H9 (cell line): Measurements from ENCODE around the gene PDLIM3. TPM values are rescaled to one million over a fixed set of nuclear protein-coding genes. Genes with fewer than 3 reads are reported as not detected.

ENCODE experiments used
- DNase-seq: peaks from one replicate; pipeline ENCODE4 v3.0.0-alpha.2; 2017
- H2AFZ ChIP-seq: one replicate; pipeline ENCODE4 v1.6.1; 2013; ENCODE audit warnings: mild to moderate bottlenecking, low read length, control low read depth, moderate library complexity
- H2AK5ac ChIP-seq: 2 replicates; pipeline ENCODE4 v1.6.1; 2013; ENCODE audit warnings: low read length, control low read depth, mixed read lengths; ENCODE audit not compliant: insufficient read length
- H2BK120ac ChIP-seq: one replicate; pipeline ENCODE4 v1.6.1; 2013; ENCODE audit warnings: low read depth, mild to moderate bottlenecking, low read length, control low read depth, inconsistent platforms; ENCODE audit not compliant: poor library complexity, severe bottlenecking
- H2BK12ac ChIP-seq: 2 replicates; pipeline ENCODE4 v1.6.1; 2013; ENCODE audit warnings: low read length, control low read depth, mixed read lengths, low read depth; ENCODE audit not compliant: insufficient read length
- H2BK15ac ChIP-seq: 2 replicates; pipeline ENCODE4 v1.6.1; 2013; ENCODE audit warnings: low read depth, low read length, control low read depth
- H2BK20ac ChIP-seq: one replicate; pipeline ENCODE4 v1.6.1; 2013; ENCODE audit warnings: low read depth, mild to moderate bottlenecking, low read length, control low read depth, inconsistent platforms; ENCODE audit not compliant: poor library complexity, severe bottlenecking
- H2BK5ac ChIP-seq: 2 replicates; pipeline ENCODE4 v1.6.1; 2013; ENCODE audit warnings: low read length, control low read depth, mixed read lengths; ENCODE audit not compliant: insufficient read length
- H3K14ac ChIP-seq: 2 replicates; pipeline ENCODE4 v1.6.1; 2013; ENCODE audit warnings: low read length, control low read depth; ENCODE audit not compliant: insufficient read depth
- H3K18ac ChIP-seq: 2 replicates; pipeline ENCODE4 v1.6.1; 2013; ENCODE audit warnings: low read depth, mild to moderate bottlenecking, mixed read lengths, low read length, control low read depth; ENCODE audit not compliant: insufficient read length
- H3K23ac ChIP-seq: 2 replicates; pipeline ENCODE4 v1.6.1; 2013; ENCODE audit warnings: low read length, control low read depth, mixed read lengths, low read depth; ENCODE audit not compliant: insufficient read length
- H3K23me2 ChIP-seq: 2 replicates; pipeline ENCODE4 v1.6.1; 2013; ENCODE audit warnings: low read depth, mild to moderate bottlenecking, mixed read lengths, low read length, control low read depth; ENCODE audit not compliant: insufficient read length, poor library complexity, severe bottlenecking
- H3K27ac ChIP-seq: 2 replicates; pipeline ENCODE4 v1.5.1; 2013; ENCODE audit warnings: low read length, control low read depth, mixed read lengths, low read depth; ENCODE audit not compliant: insufficient read length
- H3K27me3 ChIP-seq: 2 replicates; pipeline ENCODE4 v1.6.1; 2013; ENCODE audit warnings: low read length, control low read depth, inconsistent platforms; ENCODE audit not compliant: insufficient read depth
- H3K4ac ChIP-seq: 2 replicates; pipeline ENCODE4 v1.6.1; 2013; ENCODE audit warnings: low read depth, mild to moderate bottlenecking, control low read depth, inconsistent platforms, low read length, moderate library complexity
- H3K4me1 ChIP-seq: 2 replicates; pipeline ENCODE4 v1.6.1; 2013; ENCODE audit warnings: low read length, control low read depth, inconsistent platforms; ENCODE audit not compliant: insufficient read depth
- H3K4me2 ChIP-seq: 2 replicates; pipeline ENCODE4 v1.6.1; 2013; ENCODE audit warnings: low read length, control low read depth, mixed read lengths; ENCODE audit not compliant: insufficient read length, insufficient read depth
- H3K56ac ChIP-seq: 2 replicates; pipeline ENCODE4 v1.6.1; 2013; ENCODE audit warnings: low read depth, mild to moderate bottlenecking, mixed read lengths, low read length, control low read depth; ENCODE audit not compliant: insufficient read length
- H3K79me1 ChIP-seq: 2 replicates; pipeline ENCODE4 v1.6.1; 2013; ENCODE audit warnings: low read depth, mild to moderate bottlenecking, moderate library complexity, low read length, control low read depth, inconsistent platforms; ENCODE audit not compliant: insufficient read depth, poor library complexity, severe bottlenecking
- H3K79me2 ChIP-seq: 2 replicates; pipeline ENCODE4 v1.6.1; 2013; ENCODE audit warnings: low read length, control low read depth, inconsistent platforms; ENCODE audit not compliant: insufficient read depth
- H3K9ac ChIP-seq: 2 replicates; pipeline ENCODE4 v1.6.1; 2013; ENCODE audit warnings: low read length, control low read depth, mixed read lengths; ENCODE audit not compliant: insufficient read length; ENCODE audit errors: extremely low read depth
- H3K9me3 ChIP-seq: one replicate; pipeline ENCODE4 v1.6.1; 2013; ENCODE audit warnings: low read depth, low read length, inconsistent platforms; ENCODE audit not compliant: control insufficient read depth
- H3T11ph ChIP-seq: one replicate; pipeline ENCODE4 v1.6.1; 2013; ENCODE audit warnings: mild to moderate bottlenecking, low read length, control low read depth, inconsistent platforms
- H4K20me1 ChIP-seq: one replicate; pipeline ENCODE4 v1.6.1; 2013; ENCODE audit not compliant: control insufficient read depth, insufficient read length, insufficient read depth
- H4K5ac ChIP-seq: 2 replicates; pipeline ENCODE4 v1.6.1; 2013; ENCODE audit warnings: low read depth, mild to moderate bottlenecking, mixed read lengths, low read length, control low read depth; ENCODE audit not compliant: insufficient read length
- H4K8ac ChIP-seq: replicated peaks from 2 replicates; pipeline ENCODE4 v1.6.1; 2013; ENCODE audit warnings: low read length, control low read depth, mixed read lengths, low read depth; ENCODE audit not compliant: insufficient read length
- H4K91ac ChIP-seq: 2 replicates; pipeline ENCODE4 v1.6.1; 2013; ENCODE audit warnings: low read depth, mild to moderate bottlenecking, moderate library complexity, mixed read lengths, low read length, control low read depth; ENCODE audit not compliant: insufficient read length
- H3K27ac Mint-ChIP-seq, 3 experiments: 2 replicates in 2 of 3; 3 replicates in 1 of 3; pipeline ENCODE4 v1.8.0; 2020 to 2021; ENCODE audit warnings: mixed read lengths in 3 of 3, mild to moderate bottlenecking in 1 of 3, moderate library complexity in 1 of 3
- H3K27me3 Mint-ChIP-seq: 2 replicates; pipeline ENCODE4 v1.8.0; 2021; ENCODE audit warnings: low read depth, mild to moderate bottlenecking, moderate library complexity, mixed read lengths
- H3K36me3 Mint-ChIP-seq, 3 experiments: 2 replicates in 2 of 3; 3 replicates in 1 of 3; pipeline ENCODE4 v1.8.0; 2020 to 2021; ENCODE audit warnings: low read depth in 3 of 3, mixed read lengths in 3 of 3; ENCODE audit not compliant: insufficient read depth in 1 of 3
- H3K4me1 Mint-ChIP-seq, 2 experiments: 2 replicates each; pipeline ENCODE4 v1.8.0; 2020; ENCODE audit warnings: mixed read lengths in 2 of 2
- H3K4me3 Mint-ChIP-seq, 2 experiments: 2 replicates in 1 of 2; 3 replicates in 1 of 2; pipeline ENCODE4 v1.8.0; 2020 to 2021; ENCODE audit warnings: mild to moderate bottlenecking in 2 of 2, mixed read lengths in 2 of 2, moderate library complexity in 1 of 2
- H3K9me3 Mint-ChIP-seq, 2 experiments: 2 replicates in 1 of 2; 3 replicates in 1 of 2; pipeline ENCODE4 v1.8.0; 2020; ENCODE audit warnings: mild to moderate bottlenecking in 2 of 2, mixed read lengths in 2 of 2, moderate library complexity in 1 of 2
- CTCF ChIP-seq: fragments of 200-600 bp; sonication (generic); conservative IDR thresholded peaks from 3 replicates; pipeline ENCODE4 v1.8.0; 2021; ENCODE audit warnings: antibody characterized with exemption, mild to moderate bottlenecking
- WGBS: extraction: QIAGEN DNeasy Blood & Tissue Kit; methylation state at CpG from one replicate; pipeline ENCODE4 v1.1.7; 2013; ENCODE audit warnings: missing lambda C conversion rate, low lambda C conversion rate, mixed read lengths; ENCODE audit not compliant: insufficient read length; ENCODE audit errors: extremely low coverage; 5-methylcytosine and 5-hydroxymethylcytosine counted together
- total RNA-seq: library from RNA; stranded (reverse); gene quantifications from 2 replicates; pipeline ENCODE4 v1.2.1, GENCODE V29; 2021

Gene PDLIM3
- total RNA-seq, 1 experiment from 2014 or later = 12.0 TPM

DNA sequence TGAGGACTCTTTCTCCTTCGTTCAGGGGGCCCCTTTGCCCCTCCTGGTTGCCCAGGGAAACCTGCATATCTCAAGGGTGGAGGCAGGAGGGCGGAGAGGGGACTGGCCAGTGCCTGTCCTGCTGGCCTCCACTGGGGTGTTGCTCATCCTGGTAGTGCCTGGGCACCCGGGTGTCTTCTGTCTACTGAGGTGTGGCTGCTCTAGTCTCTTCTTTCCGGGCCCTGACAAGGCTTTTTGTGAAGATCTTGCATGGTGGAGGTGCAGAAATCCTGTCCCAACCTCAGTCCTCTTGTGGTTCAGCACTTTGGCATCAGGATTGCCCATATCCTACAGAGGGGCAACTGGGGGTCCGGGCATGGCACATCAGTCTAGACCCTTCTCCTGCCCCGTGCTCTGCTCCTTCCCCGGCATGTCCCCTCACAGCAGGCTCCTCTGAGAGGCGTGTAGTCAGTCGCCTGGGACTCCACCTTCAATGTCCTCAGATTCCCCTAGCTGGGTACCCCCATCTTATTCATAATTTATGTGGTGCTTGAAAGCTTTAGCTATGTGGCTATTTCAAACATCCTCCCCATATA is 65.6 kb downstream of the PDLIM3 start:
- no peaks in the 10 kb centered on the region for H3K9me3 ChIP-seq
- no CpG with 5 or more reads among the region's 9 CpGs for WGBS

More for the DNA sequence above, 65.6 kb downstream of the PDLIM3 start:
- no peak overlapping the region for H2BK15ac ChIP-seq
- no peak overlapping the region for H3K23ac ChIP-seq
- no peak overlapping the region for H3K4ac ChIP-seq
- no peaks in the 10 kb centered on the region; the same call in 1 of the 2 replicates for H3K27me3 ChIP-seq
- H2BK120ac ChIP-seq = no peak overlapping the region
- no peak for DNase-seq
- Mint-ChIP-seq H3K27ac (no peak overlapping the region), H3K9me3 (no peaks in the 10 kb centered on the region; a peak in 2 of 5 replicates), H3K4me1 (peaks cover 23 to 27% of the 10 kb centered on the region in 2 experiments), H3K4me3 (no peak overlapping the region; a peak in 1 of 5 replicates), H3K36me3 (no peaks in the 10 kb centered on the region; a peak in 1 of 7 replicates), H3K27me3 (peaks cover 37% of the 10 kb centered on the region)
- no peak overlapping the region for H2AK5ac ChIP-seq
- H3T11ph ChIP-seq = no peak overlapping the region
- no peak overlapping the region for H2BK12ac ChIP-seq
- H3K4me1 ChIP-seq = no peaks in the 10 kb centered on the region; the same call in 1 of the 2 replicates
- peaks cover 12% of the 10 kb centered on the region for H3K23me2 ChIP-seq
- no peak overlapping the region for H2BK20ac ChIP-seq
- no peaks in the 10 kb centered on the region for H3K79me1 ChIP-seq
- no peak overlapping the region for H3K18ac ChIP-seq
- H3K9ac ChIP-seq = no peak overlapping the region
- no peak overlapping the region for H2AFZ ChIP-seq
- H3K14ac ChIP-seq = no peak overlapping the region
- H3K4me2 ChIP-seq = no peak overlapping the region
- H4K91ac ChIP-seq = no peak overlapping the region
- no peak overlapping the region for H3K56ac ChIP-seq
- H4K5ac ChIP-seq = no peak overlapping the region
- no peak overlapping the region for H3K27ac ChIP-seq
- H4K20me1 ChIP-seq = no peaks in the 10 kb centered on the region
- no peak for TF ChIP-seq CTCF
- H2BK5ac ChIP-seq = no peak overlapping the region
- no peaks in the 10 kb centered on the region for H3K79me2 ChIP-seq
- H4K8ac ChIP-seq = no peak overlapping the region
